ENCODE data around the gene DGKQ. TPM values are rescaled to one million over a fixed set of nuclear protein-coding genes. Genes with fewer than 3 reads are reported as not detected.

The DGKQ gene
- total and polyA plus RNA-seq, 9 of the 15 experiments (the other 6 are each of a cell fraction or from before 2014, with no cell fraction given): 0.17 to 22.0 (median 5.6) TPM

DNA sequence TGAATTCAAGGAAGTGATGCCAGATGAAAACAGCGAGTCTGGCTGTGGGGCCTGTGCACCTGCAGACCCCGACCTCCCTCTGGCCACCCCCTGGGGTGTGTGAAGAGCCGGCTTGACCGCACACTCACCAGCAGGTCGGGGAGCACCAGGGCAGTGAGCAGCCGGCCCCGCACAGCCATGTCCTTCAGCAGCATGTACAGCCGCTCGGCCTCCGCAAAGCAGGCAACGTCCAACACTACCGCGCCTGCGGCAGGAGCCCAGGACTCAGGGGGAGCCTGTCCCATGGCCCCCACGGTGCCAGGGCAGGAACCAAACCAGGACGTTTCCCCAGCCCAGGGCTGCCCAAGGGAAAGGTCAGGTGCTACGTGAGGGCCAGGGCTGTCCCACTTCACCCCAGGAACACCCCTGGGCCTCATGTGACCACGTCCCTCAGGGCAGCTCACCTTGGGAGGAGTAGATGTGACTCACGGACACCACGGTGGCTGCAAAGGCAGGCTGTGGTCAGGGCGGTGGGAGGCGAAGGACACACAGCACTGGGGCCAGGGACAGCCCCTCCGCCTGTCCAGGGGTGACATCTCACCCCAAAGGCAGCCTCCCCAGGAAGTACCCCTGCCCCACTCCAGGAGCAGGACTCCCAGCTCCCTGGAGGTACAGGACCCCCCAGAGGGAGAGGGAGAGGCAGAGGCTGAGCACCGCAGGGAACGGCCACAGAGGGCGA, 8.2 kb downstream of the DGKQ start (continued):
- TF ChIP-seq POLR2G (IDR thresholded peaks at IDR 0.05; ENCODE audit: low read depth, low read length) (0 out of 2 replicates have a peak, but pooled peaks have one; percentile 23), ELF1 (tag; IDR thresholded peaks at IDR 0.05) (no peak), PHF20 (IDR thresholded peaks at IDR 0.05; ENCODE audit: partially characterized antibody) (no peak)

DNA sequence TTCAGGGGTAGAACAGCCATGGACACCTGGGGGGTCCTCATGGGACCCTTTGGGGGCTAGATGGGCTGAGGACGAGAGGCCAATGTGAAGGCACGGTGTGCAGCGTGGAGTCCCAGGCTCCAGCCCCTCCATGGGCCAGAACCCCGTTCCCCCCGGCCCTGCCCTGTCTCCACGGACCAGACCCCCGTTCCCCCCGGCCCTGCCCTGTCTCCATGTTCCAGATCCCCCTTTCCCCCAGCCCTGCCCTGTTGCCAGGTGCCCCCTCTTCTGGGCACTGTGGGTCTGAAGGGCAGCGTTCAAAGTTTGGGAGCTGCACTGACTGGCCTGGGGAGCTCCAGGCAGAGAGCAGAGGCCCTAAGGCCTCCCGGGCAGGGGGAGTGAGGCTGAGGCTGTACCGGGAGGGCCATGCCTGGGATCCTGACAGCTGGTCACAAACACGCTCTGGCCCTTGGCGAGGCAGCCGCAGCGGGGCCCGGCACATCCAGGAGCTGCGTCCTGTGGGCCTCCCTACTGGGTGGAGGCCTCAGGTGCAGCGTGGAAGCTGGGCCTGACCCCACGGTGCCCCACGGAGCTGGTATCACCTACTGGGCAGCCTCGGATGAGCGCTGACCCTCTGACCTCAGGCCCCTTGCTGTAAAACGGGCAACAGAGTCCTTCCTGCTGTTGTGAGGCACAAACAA, 8.9 kb downstream of the DGKQ start:
- in situ Hi-C loops (cut with MboI): no loop called here
- H3K9ac ChIP-seq (ENCODE audit: insufficient read depth in 1 of 2, low read depth in 2 of 2, low read length in 2 of 2): peak overlapping the region in 1 of 2 experiments; percentile 50; a peak in 1 of 4 replicates
- no peak overlapping the region for H2AFZ ChIP-seq (ENCODE audit: low read depth, low read length)
- ChIA-PET CTCF (ENCODE audit: low intra/inter-chr PET ratio) (no interaction called here), POLR2A (no interaction called here)
- intact Hi-C loops (cut with micrococcal nuclease): no loop called here
- no peak for DNase-seq (ENCODE audit: extremely low read depth in 1 of 4, low spot score in 3 of 4)
- peaks cover 0 to 45% of the 10 kb centered on the region in 2 experiments; a peak in 2 of 5 replicates for H3K4me1 ChIP-seq (replicated peaks in 1 of 2; ENCODE audit: control insufficient read depth in 2 of 2, insufficient read depth in 2 of 2, low read length in 2 of 2)
- peaks cover 23% of the 10 kb centered on the region; the same call in 1 of the 3 replicates for H3K36me3 ChIP-seq (ENCODE audit: control insufficient read depth, insufficient read depth, low read length)
- H3K27me3 ChIP-seq (ENCODE audit: control insufficient read depth in 2 of 2, insufficient read depth in 2 of 2, low read length in 2 of 2): no peaks in the 10 kb centered on the region
- TF ChIP-seq PRPF4 (IDR thresholded peaks at IDR 0.05; ENCODE audit: insufficient read depth, low read depth, low read length, poor library complexity, severe bottlenecking): no peak
- TF ChIP-seq ZFP36 (IDR thresholded peaks at IDR 0.05; ENCODE audit: low read depth, low read length, partially characterized antibody): no peak
- TF ChIP-seq ZNF699 (CRISPR knock-in tag; IDR thresholded peaks at IDR 0.05; ENCODE audit: insufficient replicate concordance): no peak
- no peak for TF ChIP-seq LEF1 (IDR thresholded peaks at IDR 0.05)
- no peak for TF ChIP-seq CC2D1A (IDR thresholded peaks at IDR 0.05)
- TF ChIP-seq ZKSCAN3 (CRISPR knock-in tag; IDR thresholded peaks at IDR 0.05): no peak
- no peak for TF ChIP-seq ZNF212 (CRISPR knock-in tag; IDR thresholded peaks at IDR 0.05)
- TF ChIP-seq, protein P1, sequence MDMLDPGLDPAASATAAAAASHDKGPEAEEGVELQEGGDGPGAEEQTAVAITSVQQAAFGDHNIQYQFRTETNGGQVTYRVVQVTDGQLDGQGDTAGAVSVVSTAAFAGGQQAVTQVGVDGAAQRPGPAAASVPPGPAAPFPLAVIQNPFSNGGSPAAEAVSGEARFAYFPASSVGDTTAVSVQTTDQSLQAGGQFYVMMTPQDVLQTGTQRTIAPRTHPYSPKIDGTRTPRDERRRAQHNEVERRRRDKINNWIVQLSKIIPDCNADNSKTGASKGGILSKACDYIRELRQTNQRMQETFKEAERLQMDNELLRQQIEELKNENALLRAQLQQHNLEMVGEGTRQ (CRISPR knock-in tag; IDR thresholded peaks at IDR 0.05): no peak
- TF ChIP-seq, protein P2, sequence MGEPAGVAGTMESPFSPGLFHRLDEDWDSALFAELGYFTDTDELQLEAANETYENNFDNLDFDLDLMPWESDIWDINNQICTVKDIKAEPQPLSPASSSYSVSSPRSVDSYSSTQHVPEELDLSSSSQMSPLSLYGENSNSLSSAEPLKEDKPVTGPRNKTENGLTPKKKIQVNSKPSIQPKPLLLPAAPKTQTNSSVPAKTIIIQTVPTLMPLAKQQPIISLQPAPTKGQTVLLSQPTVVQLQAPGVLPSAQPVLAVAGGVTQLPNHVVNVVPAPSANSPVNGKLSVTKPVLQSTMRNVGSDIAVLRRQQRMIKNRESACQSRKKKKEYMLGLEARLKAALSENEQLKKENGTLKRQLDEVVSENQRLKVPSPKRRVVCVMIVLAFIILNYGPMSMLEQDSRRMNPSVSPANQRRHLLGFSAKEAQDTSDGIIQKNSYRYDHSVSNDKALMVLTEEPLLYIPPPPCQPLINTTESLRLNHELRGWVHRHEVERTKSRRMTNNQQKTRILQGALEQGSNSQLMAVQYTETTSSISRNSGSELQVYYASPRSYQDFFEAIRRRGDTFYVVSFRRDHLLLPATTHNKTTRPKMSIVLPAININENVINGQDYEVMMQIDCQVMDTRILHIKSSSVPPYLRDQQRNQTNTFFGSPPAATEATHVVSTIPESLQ (CRISPR knock-in tag; IDR thresholded peaks at IDR 0.05): no peak
- no peak for TF ChIP-seq GABPB1 (CRISPR knock-in tag; IDR thresholded peaks at IDR 0.05)
- no peak for TF ChIP-seq ZNF175 (CRISPR knock-in tag; IDR thresholded peaks at IDR 0.05; ENCODE audit: low read depth)
- TF ChIP-seq SMARCB1 (IDR thresholded peaks at IDR 0.05; ENCODE audit: insufficient read length, low read depth): no peak
- no peak for TF ChIP-seq HOXB6 (CRISPR knock-in tag; IDR thresholded peaks at IDR 0.05; ENCODE audit: borderline replicate concordance)
- no peak for TF ChIP-seq ZZZ3 (IDR thresholded peaks at IDR 0.05)
- no peak overlapping the region for H3K27ac ChIP-seq (ENCODE audit: extremely low read depth, low read depth, low read length)
- no peak for FAIRE-seq
- H3K4me2 ChIP-seq (ENCODE audit: insufficient read depth, low read length): no peak overlapping the region
- no peaks in the 10 kb centered on the region for H3K79me2 ChIP-seq (ENCODE audit: control insufficient read depth, insufficient read depth, low read length)
- 87% methylated on average over 13 of the region's 23 CpGs for WGBS (ENCODE audit: insufficient coverage, low coverage, missing lambda C conversion rate)
- no peaks in the 10 kb centered on the region for H3K9me1 ChIP-seq (ENCODE audit: control insufficient read depth, insufficient read depth, low read length)
- H3K4me3 ChIP-seq: no peak overlapping the region
- no peak for ATAC-seq
- H3K9me3 ChIP-seq (replicated peaks; ENCODE audit: control insufficient read depth, insufficient read depth, low read depth, low read length): no peaks in the 10 kb centered on the region
- H4K20me1 ChIP-seq (replicated peaks; ENCODE audit: control insufficient read depth, insufficient read depth, low read length): no peaks in the 10 kb centered on the region
- BruUV-seq (replicated peaks): no TSS peak
